ENCODE measurements around the gene OR4A15. TPM values are rescaled to one million over a fixed set of nuclear protein-coding genes. Genes with fewer than 3 reads are reported as not detected.

The OR4A15 gene
- total and polyA plus RNA-seq, 10 of the 15 experiments (the other 5 are each of a cell fraction or from before 2014, with no cell fraction given), result not detected

Small RNA genes within 50 kb of the gene (small RNA-seq; reads per million reads assigned to genes)
- gene OR4X7P, result not detected

Other genes with a start within 250 kb of the OR4A15 start
- gene TRIM48, start 105.8 kb upstream of the OR4A15 start, total RNA-seq (2014; rRNA removed), result not detected in 2 replicates
- not detected in 2 replicates for gene TRIM48, start 105.8 kb upstream of the OR4A15 start, total RNA-seq (2014; rRNA removed; fragmentation: Illumina TruSeq; extraction: Trizol)
- gene TRIM48, start 105.8 kb upstream of the OR4A15 start, total RNA-seq (2021), result not detected in 2 replicates
- gene TRIM48, start 105.8 kb upstream of the OR4A15 start, polyA plus RNA-seq (2011; rRNA removed), result not detected in 2 replicates
- gene TRIM48, start 105.8 kb upstream of the OR4A15 start, polyA plus RNA-seq (2014; fragmentation: Illumina TruSeq; extraction: Trizol), result not detected in 2 replicates
- not detected for gene TRIM48, start 105.8 kb upstream of the OR4A15 start, polyA plus RNA-seq (2014; fragmentation: Nextera tagmentation; extraction: Ambion mirVana)
- not detected in 2 replicates for gene TRIM48, start 105.8 kb upstream of the OR4A15 start, polyA plus RNA-seq (2014; rRNA removed)
- gene TRIM48, start 105.8 kb upstream of the OR4A15 start, polyA plus RNA-seq (2016; fragmentation: Nextera tagmentation; extraction: Ambion mirVana), result not detected
- not detected in 2 replicates for gene OR4A16, start 24.8 kb upstream of the OR4A15 start, total RNA-seq (2014; rRNA removed)
- not detected in 2 replicates for gene OR4A16, start 24.8 kb upstream of the OR4A15 start, total RNA-seq (2014; rRNA removed; fragmentation: Illumina TruSeq; extraction: Trizol)
- gene OR4A16, start 24.8 kb upstream of the OR4A15 start, total RNA-seq (2021), result not detected in 2 replicates
- not detected in 2 replicates for gene OR4A16, start 24.8 kb upstream of the OR4A15 start, polyA plus RNA-seq (2011; rRNA removed)
- not detected in 2 replicates for gene OR4A16, start 24.8 kb upstream of the OR4A15 start, polyA plus RNA-seq (2014; fragmentation: Illumina TruSeq; extraction: Trizol)
- gene OR4A16, start 24.8 kb upstream of the OR4A15 start, polyA plus RNA-seq (2014; fragmentation: Nextera tagmentation; extraction: Ambion mirVana), result not detected
- gene OR4A16, start 24.8 kb upstream of the OR4A15 start, polyA plus RNA-seq (2014; rRNA removed), result not detected in 2 replicates
- not detected for gene OR4A16, start 24.8 kb upstream of the OR4A15 start, polyA plus RNA-seq (2016; fragmentation: Nextera tagmentation; extraction: Ambion mirVana)
- not detected in 2 replicates for gene OR4C15, start 186.5 kb downstream of the OR4A15 start, total RNA-seq (2014; rRNA removed)
- gene OR4C15, start 186.5 kb downstream of the OR4A15 start, total RNA-seq (2014; rRNA removed; fragmentation: Illumina TruSeq; extraction: Trizol), result not detected in 2 replicates
- not detected in 2 replicates for gene OR4C15, start 186.5 kb downstream of the OR4A15 start, total RNA-seq (2021)
- gene OR4C15, start 186.5 kb downstream of the OR4A15 start, polyA plus RNA-seq (2011; rRNA removed), result not detected in 2 replicates
- gene OR4C15, start 186.5 kb downstream of the OR4A15 start, polyA plus RNA-seq (2014; fragmentation: Illumina TruSeq; extraction: Trizol), result not detected in 2 replicates
- not detected for gene OR4C15, start 186.5 kb downstream of the OR4A15 start, polyA plus RNA-seq (2014; fragmentation: Nextera tagmentation; extraction: Ambion mirVana)
- not detected in 2 replicates for gene OR4C15, start 186.5 kb downstream of the OR4A15 start, polyA plus RNA-seq (2014; rRNA removed)
- not detected for gene OR4C15, start 186.5 kb downstream of the OR4A15 start, polyA plus RNA-seq (2016; fragmentation: Nextera tagmentation; extraction: Ambion mirVana)
- gene OR4C16, start 204.2 kb downstream of the OR4A15 start, total RNA-seq (2014; rRNA removed), result not detected in 2 replicates
- gene OR4C16, start 204.2 kb downstream of the OR4A15 start, total RNA-seq (2014; rRNA removed; fragmentation: Illumina TruSeq; extraction: Trizol), result not detected in 2 replicates
- gene OR4C16, start 204.2 kb downstream of the OR4A15 start, total RNA-seq (2021), result not detected in 2 replicates
- not detected in 2 replicates for gene OR4C16, start 204.2 kb downstream of the OR4A15 start, polyA plus RNA-seq (2011; rRNA removed)
- gene OR4C16, start 204.2 kb downstream of the OR4A15 start, polyA plus RNA-seq (2014; fragmentation: Illumina TruSeq; extraction: Trizol), result not detected in 2 replicates
- gene OR4C16, start 204.2 kb downstream of the OR4A15 start, polyA plus RNA-seq (2014; fragmentation: Nextera tagmentation; extraction: Ambion mirVana), result not detected
- gene OR4C16, start 204.2 kb downstream of the OR4A15 start, polyA plus RNA-seq (2014; rRNA removed), result not detected in 2 replicates
- not detected for gene OR4C16, start 204.2 kb downstream of the OR4A15 start, polyA plus RNA-seq (2016; fragmentation: Nextera tagmentation; extraction: Ambion mirVana)
- not detected in 2 replicates for gene OR4C11, start 239.7 kb downstream of the OR4A15 start, total RNA-seq (2014; rRNA removed)
- gene OR4C11, start 239.7 kb downstream of the OR4A15 start, total RNA-seq (2014; rRNA removed; fragmentation: Illumina TruSeq; extraction: Trizol), result not detected in 2 replicates
- not detected in 2 replicates for gene OR4C11, start 239.7 kb downstream of the OR4A15 start, total RNA-seq (2021)
- gene OR4C11, start 239.7 kb downstream of the OR4A15 start, polyA plus RNA-seq (2011; rRNA removed), result not detected in 2 replicates
- not detected in 2 replicates for gene OR4C11, start 239.7 kb downstream of the OR4A15 start, polyA plus RNA-seq (2014; fragmentation: Illumina TruSeq; extraction: Trizol)
- gene OR4C11, start 239.7 kb downstream of the OR4A15 start, polyA plus RNA-seq (2014; fragmentation: Nextera tagmentation; extraction: Ambion mirVana), result not detected
- not detected in 2 replicates for gene OR4C11, start 239.7 kb downstream of the OR4A15 start, polyA plus RNA-seq (2014; rRNA removed)
- gene OR4C11, start 239.7 kb downstream of the OR4A15 start, polyA plus RNA-seq (2016; fragmentation: Nextera tagmentation; extraction: Ambion mirVana), result not detected